Ammon's horn (tissue), 1 donor: ENCODE data around the gene OSBPL5.

ENCODE experiments used
- DNase-seq: peaks from one replicate; pipeline ENCODE4 v3.0.0-alpha.2; 2016; ENCODE audit warnings: low spot score

OSBPL5 gene

DNA sequence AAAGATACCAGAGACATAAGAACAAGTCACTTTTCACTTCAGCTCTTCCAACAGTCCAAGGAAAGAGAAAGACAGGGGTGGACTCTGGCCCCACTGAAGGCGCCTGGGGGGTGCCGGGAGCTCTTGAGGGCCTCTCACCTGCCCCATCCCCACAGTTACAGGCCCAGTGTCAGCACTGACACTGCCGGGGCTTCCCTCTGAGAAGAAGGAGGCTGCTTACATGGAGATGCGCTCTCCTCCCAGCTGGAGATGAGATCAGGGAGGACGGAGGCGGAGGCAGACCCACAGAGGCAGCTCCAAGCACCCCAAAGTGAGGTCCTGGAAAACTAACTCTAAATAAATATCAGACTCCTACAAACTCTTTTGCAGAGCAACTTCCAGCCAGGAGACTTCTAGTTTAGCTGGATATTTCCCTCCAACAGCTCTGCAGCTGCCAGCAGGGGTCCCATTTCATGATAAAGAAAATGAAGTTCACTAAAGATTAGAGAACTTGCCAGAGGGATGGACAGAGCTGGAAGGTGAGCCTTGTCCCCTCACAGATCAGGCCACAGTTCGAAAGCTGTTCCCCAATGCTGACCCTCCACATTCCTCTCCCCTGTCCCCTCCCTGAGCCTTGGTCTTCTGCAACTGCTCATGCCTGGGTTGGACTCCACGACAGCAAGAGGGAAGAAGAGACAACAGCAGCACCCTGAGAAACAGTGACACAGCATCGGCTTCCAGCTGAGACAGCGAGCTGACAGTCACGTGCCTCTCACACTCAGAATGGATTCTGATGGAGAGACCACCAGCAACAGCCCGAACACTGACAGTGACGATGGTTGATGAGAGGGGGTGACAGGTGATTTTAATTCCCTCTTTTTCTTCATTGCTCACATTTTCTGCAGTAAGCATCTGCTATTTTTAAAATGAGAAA, 113.7 kb downstream of the OSBPL5 start:
- peak; percentile 57 for DNase-seq

DNA sequence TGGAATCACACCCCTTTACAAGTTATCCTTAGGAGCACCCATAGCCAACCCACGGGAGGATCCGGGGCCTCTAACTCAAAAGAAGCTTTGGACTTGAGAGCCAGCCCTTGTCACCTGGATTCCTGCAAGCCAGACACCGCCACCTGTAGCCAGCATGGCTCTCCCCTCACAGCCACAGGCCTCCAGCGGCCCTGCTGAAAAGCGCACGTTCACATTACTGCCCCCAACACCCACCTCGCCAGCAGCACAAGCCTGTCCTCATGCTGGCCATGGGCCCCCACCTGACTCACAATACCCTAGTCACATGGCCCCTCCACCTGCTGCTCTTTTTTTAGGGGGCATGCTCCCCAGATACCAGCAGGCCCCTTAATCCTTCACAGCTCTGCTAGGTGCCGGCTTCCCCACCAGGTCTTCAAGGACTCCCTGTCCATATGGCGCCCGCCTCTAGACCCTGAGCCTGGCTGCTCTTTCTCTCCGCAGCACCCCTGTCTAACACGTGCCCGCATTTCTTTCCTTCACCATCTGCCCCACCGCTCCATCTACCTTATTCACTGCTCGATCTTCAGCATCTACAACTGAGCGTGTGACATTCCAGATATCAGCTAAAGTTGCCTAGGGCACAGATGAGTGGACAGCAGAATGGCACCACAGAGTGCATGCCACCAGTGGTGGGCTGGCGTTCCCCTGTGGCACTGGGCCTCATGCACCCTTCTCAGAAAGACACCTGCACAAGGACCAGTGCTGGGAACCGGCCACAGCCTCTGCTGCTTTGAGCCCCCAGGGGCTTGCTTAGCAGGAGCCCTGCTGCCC, 114.5 kb downstream of the OSBPL5 start:
- no peak for DNase-seq

- DNase-seq = peak; percentile 95
These were observed 115.5 kb downstream of the OSBPL5 start for GRCh38 chr11:3049430-3050243.

DNA sequence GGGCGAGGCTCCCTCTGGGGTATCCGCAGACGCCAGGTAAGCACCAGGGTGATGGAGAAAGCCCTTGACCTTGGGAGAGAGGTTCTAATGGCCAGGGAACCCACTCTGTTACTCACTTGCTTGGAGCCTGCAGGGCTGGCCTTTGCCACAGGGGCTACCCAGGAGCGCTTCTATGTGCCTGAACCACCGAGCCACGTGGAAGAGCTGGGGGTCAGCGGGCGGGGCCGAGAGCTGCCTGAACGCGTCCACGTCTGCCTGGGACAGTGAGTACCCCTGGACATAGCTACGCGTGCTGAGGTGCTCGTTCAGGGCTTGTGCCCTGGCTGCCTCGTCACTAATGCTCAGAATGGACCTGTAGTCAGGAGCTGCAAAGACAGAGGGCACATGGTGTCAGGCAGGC, 117.5 kb downstream of the OSBPL5 start:
- DNase-seq = no peak

DNA sequence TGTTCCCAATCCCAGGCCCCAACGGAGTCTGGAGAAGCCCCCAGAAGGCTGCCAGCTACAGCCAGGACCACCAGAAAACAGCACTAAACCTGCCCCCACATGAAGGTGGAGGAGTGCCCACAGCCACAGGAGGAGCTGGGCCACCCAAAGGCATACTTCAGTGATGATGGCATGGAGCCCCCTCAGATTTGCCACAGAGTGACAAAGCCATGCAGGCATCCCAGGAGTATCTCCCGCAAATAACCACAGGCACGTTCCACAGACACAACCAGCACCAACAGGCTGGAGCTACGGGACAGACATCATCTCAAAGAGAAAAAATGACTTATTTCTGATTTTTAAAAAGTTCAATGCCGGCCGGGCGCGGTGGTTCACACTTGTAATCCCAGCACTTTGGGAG, 118.5 kb downstream of the OSBPL5 start:
- no peak for DNase-seq

DNA sequence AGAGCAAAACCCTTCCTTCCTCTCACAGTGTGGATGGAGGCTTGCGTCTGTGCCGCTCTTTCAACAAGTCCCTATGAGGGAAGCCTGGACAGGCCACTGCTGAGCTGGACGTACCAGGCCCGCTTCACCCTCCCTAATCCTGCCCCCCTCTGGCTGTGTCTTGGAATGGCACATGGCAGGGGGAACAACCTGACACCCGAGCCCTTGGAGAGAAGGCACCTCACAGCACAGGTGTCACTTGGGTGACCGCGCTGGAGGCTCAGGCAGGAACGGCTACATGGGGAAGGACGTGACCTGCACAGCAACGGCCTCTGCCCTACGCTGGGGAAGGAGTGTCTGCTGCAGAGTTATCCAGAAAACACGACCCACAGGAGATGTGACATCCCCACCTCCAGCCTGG, 118.9 kb downstream of the OSBPL5 start:
- no peak for DNase-seq

GRCh38 chr11:3044915-3045314, 120.2 kb downstream of the OSBPL5 start:
- no peak for DNase-seq

- peak; percentile 1 for DNase-seq
These were observed 121.1 kb downstream of the OSBPL5 start for GRCh38 chr11:3044004-3044403.

DNA sequence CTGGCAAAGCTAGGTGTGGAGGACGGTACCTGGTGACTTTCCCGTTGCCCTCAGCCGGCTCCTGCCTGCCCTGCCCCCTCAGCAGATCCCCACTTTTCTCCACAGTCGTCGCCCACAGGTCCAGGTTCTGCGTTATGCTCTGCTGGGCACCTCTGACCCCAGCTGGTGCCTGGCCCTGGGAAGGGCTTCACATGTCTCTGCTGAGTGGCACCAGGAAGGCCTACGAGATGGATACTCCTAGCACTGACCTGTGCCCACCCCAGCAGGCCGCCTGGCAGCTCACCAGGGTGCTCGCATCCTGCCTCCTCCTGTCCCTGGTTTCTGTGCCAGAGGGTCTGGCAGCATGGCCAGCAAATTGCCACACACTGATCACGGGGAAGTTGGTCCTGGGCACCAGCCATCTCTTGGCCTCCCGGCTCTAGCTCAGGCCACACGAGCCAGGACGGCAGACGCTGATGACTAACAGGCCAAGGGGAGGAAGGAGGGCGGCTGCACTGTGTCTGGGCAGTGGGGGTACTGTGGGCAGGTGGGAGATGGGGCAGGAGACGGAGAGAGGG, 121.7 kb downstream of the OSBPL5 start:
- DNase-seq = peak; percentile 71

GRCh38 chr11:3042496-3043314, 122.4 kb downstream of the OSBPL5 start:
- DNase-seq = no peak

DNA sequence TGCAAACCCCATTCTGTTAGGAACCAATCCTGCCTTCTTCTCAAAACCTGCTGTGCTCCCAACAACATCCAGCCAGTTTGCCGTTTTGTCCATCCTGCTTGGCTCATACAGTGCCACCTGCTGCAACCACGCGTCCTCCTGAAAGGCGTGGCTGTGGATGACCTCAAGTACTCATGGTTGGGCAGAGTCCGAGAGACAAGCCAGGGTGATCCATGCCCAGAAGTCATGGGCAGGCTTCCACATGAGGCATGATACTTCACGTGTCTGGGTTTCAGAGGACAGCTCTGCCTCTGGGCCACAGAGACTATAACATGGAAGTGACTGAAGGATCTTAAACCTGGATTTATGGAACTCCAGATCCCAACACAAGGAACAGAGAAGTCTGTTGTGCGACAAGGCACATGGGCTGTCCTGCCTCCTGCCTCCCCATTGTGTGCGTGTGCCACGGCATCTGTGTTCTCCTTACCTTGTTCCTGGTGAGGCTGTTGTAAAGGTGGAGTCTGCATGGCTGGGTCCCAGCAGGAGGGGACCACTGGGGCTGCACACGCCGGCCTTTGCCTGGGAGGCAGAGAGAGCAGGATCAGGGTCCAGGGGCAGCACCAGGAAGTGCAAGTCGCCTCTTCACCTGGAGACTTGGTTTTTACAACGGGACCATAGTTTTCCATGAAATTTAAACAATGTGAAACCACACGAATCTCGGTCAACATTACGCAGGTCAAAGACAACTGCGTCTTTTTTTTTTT, 123.2 kb downstream of the OSBPL5 start:
- DNase-seq = no peak

DNA sequence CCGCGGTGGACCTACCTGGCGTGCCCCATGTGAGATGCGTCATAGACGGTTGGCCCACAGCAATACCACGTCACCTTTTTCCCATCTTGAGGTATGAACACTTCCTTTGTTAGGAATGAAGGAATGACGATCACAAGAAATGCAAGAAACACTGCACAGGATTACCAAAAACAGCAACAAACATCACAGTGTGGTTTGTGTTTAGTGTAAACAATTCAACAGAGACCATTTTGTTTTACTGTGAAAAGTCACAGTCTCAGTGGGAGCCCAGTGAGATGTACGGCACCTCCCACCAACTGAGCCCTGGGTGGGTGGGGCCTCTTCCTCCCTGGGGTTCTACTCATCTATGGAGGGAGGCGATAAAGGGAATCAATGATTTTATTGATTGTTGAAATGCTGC, 124.2 kb downstream of the OSBPL5 start:
- DNase-seq = no peak

DNA sequence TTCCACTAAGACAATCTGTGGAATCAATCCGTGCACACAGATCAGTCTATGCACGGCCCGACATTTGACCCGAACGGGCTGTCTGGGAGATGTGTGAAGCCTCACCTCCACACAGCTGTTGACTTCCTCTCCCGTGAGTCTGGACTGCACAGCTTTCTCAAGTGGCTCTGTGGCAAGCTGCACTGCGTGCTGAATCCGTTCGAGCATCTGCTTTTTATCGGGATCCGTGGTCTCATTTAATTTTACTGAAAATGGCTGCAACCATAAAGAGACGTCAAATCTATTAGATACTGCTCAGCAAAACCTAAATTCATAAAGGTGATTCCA, 127.2 kb downstream of the OSBPL5 start:
- no peak for DNase-seq
